ENCODE results near the gene ZNF414.

DNA sequence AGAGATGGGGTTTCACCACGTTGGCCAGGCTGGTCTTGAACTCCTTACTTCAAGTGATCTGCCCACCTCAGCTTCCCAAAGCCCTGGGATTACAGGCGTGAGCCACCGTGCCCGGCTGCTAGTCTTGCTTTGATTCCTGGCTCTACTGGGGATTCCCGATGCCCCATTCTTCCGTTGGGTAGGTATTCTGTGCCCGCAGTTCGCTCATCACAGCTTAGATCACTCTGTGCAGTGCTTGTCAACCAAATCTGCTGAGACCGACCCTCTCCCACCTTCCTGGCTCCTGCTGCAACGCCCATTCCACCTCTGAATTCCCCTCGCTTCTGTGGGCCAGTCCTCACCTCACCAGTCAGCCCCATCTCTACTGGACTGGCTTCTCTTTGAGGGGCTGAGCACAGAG is 4.6 kb upstream of the ZNF414 start:
- TF ChIP-seq EZH2 (IDR thresholded peaks at IDR 0.05; ENCODE audit: insufficient read depth, poor library complexity, severe bottlenecking) (no peak), EZH2phosphoT487 (IDR thresholded peaks at IDR 0.05; ENCODE audit: insufficient read depth, low read depth) (no peak)
